ENCODE measurements around the gene ARSI.

Gene ARSI

DNA sequence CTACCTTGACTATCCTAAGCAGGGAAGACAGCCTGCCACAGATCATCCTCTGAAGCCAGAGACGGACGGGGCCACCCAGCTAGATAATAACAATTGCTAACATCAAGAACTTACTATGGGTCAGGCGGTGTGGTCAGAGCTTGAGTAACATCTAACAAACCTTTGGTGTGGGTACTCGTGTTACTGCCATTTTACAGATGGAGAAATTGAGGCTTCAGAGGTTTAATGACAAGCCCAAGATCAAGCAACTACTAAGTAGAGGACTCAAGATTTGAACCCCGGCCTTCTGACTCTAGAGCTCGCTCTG, 16.7 kb upstream of the ARSI start:
- no peak for DNase-seq
- H3K4me3 Mint-ChIP-seq: no peak overlapping the region

DNA sequence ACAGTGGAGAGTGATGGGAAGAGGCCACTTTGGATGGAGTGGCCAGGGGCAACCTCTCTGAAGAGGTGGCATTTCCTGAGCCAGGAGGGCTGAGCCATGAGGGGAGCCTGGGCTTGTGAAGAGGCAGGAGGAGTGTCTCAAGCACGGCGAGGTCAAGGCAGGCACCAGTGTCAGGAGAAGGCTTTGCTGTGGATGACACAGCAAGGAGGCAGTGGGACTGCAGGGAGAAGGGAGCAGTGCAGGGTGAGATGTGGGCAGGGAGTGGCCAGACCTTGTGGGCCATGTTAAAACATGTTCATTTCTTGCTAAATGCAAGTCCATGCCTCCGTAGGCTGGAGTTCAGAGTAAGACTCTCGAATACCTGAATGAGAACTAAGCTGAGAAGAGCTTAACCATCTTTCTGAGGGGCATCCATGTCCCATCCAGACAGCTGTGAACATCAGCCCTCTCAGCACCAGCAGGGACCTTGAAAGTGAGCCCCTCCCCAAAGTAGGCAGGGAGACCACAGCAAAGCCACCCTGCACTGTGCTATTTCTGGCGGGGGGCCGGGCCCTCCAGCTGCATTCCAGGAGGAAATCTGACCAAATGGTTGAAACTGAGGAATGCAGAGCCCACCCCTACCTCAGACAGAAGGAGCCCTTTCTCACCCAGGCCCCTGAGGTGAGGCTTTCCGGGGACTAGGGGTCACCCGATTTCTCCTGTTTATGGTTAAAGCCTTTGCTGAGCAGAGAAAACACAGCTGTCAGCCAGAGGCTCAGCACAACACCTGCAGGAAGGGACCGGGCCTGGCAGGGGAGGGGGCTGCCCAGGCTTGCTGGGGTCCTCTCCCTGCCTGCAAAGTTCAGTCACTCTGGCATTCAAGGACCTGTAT, 16.1 kb upstream of the ARSI start:
- DNase-seq: no peak
- Mint-ChIP-seq H3K27ac (no peak overlapping the region), H3K9me3 (peaks cover 0 to 2% of the 10 kb centered on the region in 2 donors), H3K27me3 (peaks cover 7 to 9% of the 10 kb centered on the region in 2 donors), H3K4me1 (no peaks in the 10 kb centered on the region), H3K36me3 (no peaks in the 10 kb centered on the region), H3K4me3 (no peak overlapping the region)
- no peak for ATAC-seq (replicated peaks)

More for the DNA sequence above, 16.7 kb upstream of the ARSI start:
- Mint-ChIP-seq H3K9me3 (peaks cover 0 to 2% of the 10 kb centered on the region in 2 donors), H3K4me1 (no peaks in the 10 kb centered on the region), H3K36me3 (no peaks in the 10 kb centered on the region), H3K27me3 (peaks cover 7 to 9% of the 10 kb centered on the region in 2 donors), H3K27ac (no peak overlapping the region)
- no peak for ATAC-seq (replicated peaks)

DNA sequence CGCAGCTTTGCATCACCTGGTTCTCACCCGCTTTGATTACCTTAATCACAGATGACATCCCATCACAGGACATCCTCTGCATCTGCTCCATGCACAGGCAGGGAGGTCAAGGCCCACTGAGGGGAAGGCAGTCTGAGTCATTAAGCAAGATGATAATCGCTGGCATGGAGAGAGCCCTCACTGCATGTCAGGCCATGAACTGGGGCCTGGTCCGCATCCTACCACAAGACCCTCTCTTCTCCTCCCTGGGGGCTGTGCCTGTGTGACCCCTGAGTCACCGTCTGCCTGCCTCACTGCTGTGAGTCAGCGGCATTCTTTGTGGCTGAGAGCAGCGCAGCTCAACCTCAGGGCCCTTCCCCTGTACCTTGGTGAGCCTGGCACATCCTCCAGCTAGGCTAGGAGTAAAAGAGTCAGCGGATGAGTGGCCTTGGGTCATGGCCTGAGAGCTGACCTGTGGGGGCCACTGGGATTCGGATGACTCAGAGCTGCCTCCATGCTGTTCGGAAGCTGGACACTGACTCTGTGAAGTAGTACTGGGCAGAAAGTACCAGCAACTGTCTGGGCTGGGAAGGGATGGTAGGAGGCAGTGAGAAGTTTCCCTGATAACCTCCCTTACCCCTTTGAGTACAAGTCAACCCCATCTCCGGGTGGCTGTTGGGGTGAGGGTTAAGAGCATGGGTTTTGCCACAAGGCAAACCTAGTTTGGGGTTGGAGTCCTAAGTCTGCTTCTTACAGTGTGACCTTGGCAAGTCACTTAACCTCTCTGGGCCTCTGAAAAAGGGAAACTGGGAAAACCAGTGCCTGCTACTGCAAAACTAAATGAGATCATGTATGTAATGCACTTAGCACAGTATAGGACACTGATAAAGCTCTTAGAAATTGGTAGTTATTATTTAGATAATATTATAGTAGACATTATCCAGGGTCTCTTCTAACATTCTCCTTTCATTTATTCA, 14.6 kb upstream of the ARSI start:
- Mint-ChIP-seq H3K36me3 (no peaks in the 10 kb centered on the region), H3K9me3 (peaks cover 0 to 2% of the 10 kb centered on the region in 2 donors), H3K27ac (no peak overlapping the region), H3K4me1 (no peaks in the 10 kb centered on the region), H3K27me3 (peaks cover 7 to 9% of the 10 kb centered on the region in 2 donors), H3K4me3 (no peak overlapping the region)
- ATAC-seq (replicated peaks) (peak in 1 of 2 donors; percentile 31), DNase-seq (no peak)

DNA sequence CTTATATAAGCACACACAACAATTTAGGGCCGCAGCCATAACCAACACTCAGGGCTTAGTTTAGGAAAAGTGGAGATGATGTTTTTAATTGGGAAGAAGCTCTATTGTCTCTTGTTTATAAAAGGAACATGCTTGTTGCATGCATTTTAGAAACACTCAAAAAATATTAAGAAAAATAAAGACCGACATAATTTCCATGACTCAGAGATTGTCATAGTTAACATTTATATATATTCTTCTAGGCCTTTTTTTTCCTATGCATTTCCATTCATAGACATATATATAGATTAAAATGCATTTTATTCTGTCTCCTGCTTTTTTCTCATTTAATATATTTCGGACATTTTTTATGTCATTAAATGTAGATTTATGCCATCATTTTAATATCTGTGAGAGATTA, 13.6 kb upstream of the ARSI start:
- H3K9me3 Mint-ChIP-seq: peaks cover 0 to 2% of the 10 kb centered on the region in 2 donors
- no peak overlapping the region for H3K4me3 Mint-ChIP-seq

DNA sequence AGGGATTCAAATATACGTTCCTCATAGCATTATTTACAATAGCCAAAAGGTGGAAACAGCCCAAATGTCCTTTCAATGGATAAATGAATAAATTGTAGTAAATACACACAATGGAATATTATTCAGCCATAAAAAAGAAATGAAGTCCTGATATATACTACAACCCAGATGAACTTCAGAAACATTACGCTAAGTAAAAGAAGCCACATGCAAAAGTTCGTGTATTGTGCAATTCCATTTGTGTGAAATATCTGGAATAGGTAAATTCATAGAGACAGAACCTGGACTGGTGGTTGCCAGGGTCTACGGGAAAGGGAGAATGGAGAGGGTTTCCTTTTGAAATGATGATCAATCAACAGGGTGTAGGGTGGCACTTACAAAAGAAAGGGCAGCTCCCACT, 12.5 kb upstream of the ARSI start:
- DNase-seq (no peak), ATAC-seq (replicated peaks) (no peak)
- Mint-ChIP-seq H3K9me3 (peaks cover 0 to 2% of the 10 kb centered on the region in 2 donors), H3K27me3 (peaks cover 14% of the 10 kb centered on the region in 2 donors), H3K36me3 (no peaks in the 10 kb centered on the region), H3K27ac (no peak overlapping the region), H3K4me3 (no peak overlapping the region), H3K4me1 (no peaks in the 10 kb centered on the region)

More for the DNA sequence above, 13.6 kb upstream of the ARSI start:
- ATAC-seq (replicated peaks) (no peak), DNase-seq (no peak)
- Mint-ChIP-seq H3K27me3 (peaks cover 9 to 10% of the 10 kb centered on the region in 2 donors), H3K27ac (no peak overlapping the region), H3K4me1 (no peaks in the 10 kb centered on the region), H3K36me3 (no peaks in the 10 kb centered on the region)

DNA sequence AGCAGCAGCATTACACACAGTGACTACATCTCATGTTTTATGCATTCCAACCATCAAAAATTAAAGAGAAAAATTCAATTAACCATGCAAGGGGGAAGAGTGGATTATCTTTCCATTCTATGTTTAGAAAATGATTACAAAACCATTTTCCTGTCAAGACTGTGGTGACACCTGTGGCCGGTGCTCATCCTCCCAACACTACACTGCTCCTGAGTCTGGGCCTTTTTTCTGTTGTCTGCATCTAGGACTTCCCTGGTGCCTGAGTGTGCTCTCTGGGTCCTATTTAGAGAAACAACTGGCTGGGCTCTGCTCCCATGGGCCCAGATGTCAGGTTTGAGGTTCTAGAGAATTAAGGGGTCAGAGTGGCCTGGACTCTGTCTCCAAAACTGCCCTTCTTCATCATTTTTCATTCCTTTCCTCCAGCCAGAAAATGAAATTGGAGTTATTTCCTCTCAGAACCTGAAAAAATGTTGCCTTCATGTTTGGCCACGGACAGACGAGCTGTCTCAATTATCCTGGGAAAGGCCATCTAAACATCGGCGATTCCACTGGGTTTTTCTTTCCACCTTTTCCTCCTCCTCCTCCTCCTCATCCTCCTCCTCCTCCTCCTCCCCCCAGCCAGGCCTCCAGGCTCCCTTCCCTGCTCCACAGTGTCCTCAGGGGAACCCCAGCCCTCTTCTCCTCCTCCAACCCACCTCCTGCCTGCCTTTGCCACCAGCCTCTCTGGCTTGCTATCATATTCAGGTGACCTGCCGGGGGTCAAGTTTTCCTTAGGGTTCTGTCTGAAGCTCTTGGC, 11.4 kb upstream of the ARSI start:
- ATAC-seq (replicated peaks) (no peak), DNase-seq (no peak)
- Mint-ChIP-seq H3K27me3 (peaks cover 14 to 18% of the 10 kb centered on the region in 2 donors), H3K36me3 (no peaks in the 10 kb centered on the region), H3K27ac (no peak overlapping the region), H3K4me1 (no peaks in the 10 kb centered on the region), H3K9me3 (peaks cover 0 to 2% of the 10 kb centered on the region in 2 donors), H3K4me3 (no peak overlapping the region)

DNA sequence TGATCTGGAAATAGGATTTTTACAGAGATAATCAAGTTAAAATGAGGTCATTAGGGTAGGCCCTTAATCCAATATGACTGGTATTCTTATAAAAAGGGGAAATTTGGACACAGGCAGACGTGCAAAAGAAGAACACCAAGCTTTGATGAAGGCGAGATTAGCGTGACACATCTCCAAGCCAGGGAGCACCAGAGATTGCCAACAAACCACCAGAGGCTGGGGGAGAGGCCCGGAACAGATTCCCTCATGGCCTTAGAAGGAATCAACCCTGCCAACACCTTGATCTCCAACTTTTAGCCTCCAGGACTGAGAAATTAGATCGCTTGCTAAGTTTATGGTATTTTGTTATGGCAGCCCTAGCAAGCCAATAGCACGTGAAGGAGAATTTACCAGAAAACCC, 10.8 kb upstream of the ARSI start:
- peaks cover 0 to 2% of the 10 kb centered on the region in 2 donors for H3K9me3 Mint-ChIP-seq
- H3K4me3 Mint-ChIP-seq: no peak overlapping the region
- H3K27me3 Mint-ChIP-seq: peaks cover 12 to 17% of the 10 kb centered on the region in 2 donors
- DNase-seq (no peak), ATAC-seq (replicated peaks) (no peak)
- no peak overlapping the region for H3K27ac Mint-ChIP-seq
- no peaks in the 10 kb centered on the region for H3K36me3 Mint-ChIP-seq
- H3K4me1 Mint-ChIP-seq: no peaks in the 10 kb centered on the region

DNA sequence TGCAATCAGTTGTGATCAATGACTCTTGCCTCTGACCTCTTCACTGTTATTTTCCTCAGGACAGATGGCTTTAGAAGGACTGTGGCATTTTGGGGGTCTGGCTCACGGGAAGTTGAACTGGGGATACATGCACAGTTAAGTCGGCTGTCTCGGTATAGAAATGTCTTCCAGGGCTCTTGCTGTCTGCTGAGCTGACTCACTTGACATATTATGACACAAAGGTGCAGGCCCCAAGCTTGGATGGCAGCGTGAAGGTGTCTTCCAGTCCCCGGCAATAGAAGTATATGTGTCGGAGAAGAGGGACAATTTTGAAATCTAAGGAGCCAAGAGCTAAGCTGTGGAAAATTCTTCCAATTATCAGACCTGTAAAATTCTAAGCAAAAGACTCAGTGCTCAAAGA, 9.8 kb upstream of the ARSI start:
- Mint-ChIP-seq H3K9me3 (peaks cover 0 to 2% of the 10 kb centered on the region in 2 donors), H3K4me3 (no peak overlapping the region), H3K4me1 (no peaks in the 10 kb centered on the region), H3K27ac (no peak overlapping the region), H3K27me3 (peaks cover 6 to 16% of the 10 kb centered on the region in 2 donors), H3K36me3 (no peaks in the 10 kb centered on the region)
- no peak for ATAC-seq (replicated peaks)
- no peak for DNase-seq

DNA sequence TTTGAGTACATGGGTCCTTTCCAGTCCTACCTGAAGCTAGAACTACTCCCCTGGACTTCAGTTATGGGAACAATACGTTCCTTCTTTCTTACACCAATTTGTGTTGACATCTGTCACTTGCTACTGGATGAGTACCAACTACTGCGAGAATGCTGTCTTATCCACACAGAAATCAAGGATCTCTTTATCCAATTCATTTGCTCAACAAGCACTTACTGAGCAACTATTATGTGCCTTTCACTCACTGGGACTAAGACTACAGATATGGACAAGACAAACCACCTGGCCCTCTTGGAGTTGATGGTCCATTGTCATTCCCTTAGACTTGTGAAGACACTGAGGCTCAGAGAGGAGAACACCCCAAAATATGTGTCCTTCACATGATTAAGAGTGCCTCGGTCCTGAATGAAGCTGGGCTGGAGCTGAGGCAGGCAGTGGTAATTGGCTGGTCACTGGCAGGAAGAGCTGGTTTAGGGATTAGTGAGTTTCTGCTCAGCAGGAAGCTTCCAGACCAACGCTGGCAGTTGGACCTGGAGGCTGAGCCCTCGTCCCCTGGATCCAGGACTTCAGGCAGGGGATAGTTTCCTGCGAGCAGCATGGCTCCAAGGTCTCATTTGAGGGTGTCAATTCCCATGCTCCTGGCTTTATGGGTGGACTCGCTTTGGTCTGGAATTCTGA, 8.4 kb upstream of the ARSI start:
- Mint-ChIP-seq H3K27ac (no peak overlapping the region), H3K36me3 (no peaks in the 10 kb centered on the region), H3K4me1 (no peaks in the 10 kb centered on the region), H3K4me3 (no peak overlapping the region), H3K27me3 (peaks cover 6 to 16% of the 10 kb centered on the region in 2 donors), H3K9me3 (peaks cover 0 to 2% of the 10 kb centered on the region in 2 donors)
- no peak for ATAC-seq (replicated peaks)
- DNase-seq: no peak

DNA sequence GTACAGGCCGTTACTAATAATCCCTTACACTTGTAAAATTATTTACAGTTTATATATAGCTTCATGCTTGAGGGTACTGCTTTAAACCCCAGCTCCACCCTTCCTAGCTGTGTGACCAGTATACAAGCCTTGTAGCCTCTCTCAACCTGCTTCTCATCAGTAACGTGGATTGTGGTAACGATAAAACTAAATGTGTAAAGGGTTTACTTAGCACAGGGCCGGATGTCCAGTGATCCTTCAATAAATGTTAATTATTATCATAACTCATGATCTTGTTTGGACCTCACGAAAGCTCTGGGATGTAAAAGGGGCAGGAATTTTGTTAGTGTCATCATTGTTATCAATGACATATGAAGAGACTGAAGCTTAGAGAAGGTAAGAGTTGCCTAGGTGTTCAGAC, 7.5 kb upstream of the ARSI start:
- ATAC-seq (replicated peaks): no peak
- peaks cover 13 to 21% of the 10 kb centered on the region in 2 donors for H3K27me3 Mint-ChIP-seq
- no peaks in the 10 kb centered on the region for H3K4me1 Mint-ChIP-seq
- no peaks in the 10 kb centered on the region for H3K36me3 Mint-ChIP-seq
- H3K9me3 Mint-ChIP-seq: no peaks in the 10 kb centered on the region
- no peak for DNase-seq
- no peak overlapping the region for H3K4me3 Mint-ChIP-seq
- no peak overlapping the region for H3K27ac Mint-ChIP-seq

DNA sequence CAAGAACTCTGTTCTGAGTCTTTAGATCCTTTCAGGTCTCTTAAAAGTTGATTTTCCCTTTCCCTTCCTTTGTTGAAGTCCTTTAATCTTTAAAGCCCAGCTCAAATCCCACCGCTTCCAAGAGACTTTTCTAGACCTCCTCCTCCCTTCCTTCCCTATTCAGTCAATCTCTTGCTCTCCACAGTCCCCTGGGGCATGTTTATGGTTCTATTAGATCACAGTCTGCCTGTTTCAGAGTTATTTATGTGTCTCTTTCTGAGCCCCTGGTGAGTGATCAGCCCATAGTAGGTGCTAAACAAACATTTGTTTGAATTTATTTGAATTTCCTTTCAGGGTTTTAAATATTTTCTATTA, 7.2 kb upstream of the ARSI start:
- no peak overlapping the region for H3K4me3 Mint-ChIP-seq
- no peaks in the 10 kb centered on the region for H3K36me3 Mint-ChIP-seq
- no peak overlapping the region for H3K27ac Mint-ChIP-seq
- H3K4me1 Mint-ChIP-seq: no peaks in the 10 kb centered on the region
- peaks cover 14 to 22% of the 10 kb centered on the region in 2 donors for H3K27me3 Mint-ChIP-seq
- no peaks in the 10 kb centered on the region for H3K9me3 Mint-ChIP-seq
- ATAC-seq (replicated peaks) (no peak), DNase-seq (no peak)

DNA sequence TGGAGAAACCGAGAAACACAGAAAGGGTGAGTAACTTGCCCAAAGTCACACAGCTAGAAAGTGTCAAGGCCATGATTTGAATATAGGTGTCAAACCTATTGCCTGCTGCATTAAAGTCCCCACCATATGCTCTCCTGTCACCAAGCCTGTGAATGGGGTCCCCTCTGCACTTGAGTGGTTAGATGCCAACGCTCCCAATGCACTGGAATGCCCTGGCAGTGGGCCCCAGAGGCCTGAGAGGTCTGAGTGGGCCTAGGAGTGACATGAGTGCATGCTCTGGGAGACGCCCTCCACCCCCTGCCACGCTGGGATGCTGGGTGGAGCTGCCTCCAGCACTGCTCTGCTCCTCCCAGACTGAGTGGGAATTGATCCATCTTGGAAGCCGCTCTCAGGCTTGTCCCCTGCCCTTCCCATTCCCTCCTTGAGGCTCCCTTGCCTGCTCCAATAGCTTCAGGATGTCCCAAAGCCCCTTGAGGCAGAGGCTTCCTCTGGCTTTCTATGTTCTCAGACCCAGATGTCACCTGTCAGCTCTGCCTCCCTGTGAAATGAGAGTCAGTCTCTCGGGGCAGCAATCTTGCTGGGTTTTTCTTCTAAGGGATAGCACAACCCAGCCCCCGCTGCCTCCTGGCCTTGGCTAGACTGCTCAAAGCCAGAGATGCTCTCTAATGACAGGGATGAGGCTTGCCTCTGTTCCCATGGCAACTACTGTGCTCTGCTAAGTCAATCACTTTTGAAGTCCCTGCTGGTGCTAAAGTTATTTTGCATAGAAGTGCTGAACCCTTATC, 6.6 kb upstream of the ARSI start:
- no peak overlapping the region for H3K27ac Mint-ChIP-seq
- H3K4me3 Mint-ChIP-seq: no peak overlapping the region
- H3K4me1 Mint-ChIP-seq: no peaks in the 10 kb centered on the region
- H3K27me3 Mint-ChIP-seq: peaks cover 17 to 24% of the 10 kb centered on the region in 2 donors
- DNase-seq (no peak), ATAC-seq (replicated peaks) (no peak)
- no peaks in the 10 kb centered on the region for H3K9me3 Mint-ChIP-seq
- H3K36me3 Mint-ChIP-seq: no peaks in the 10 kb centered on the region

Data from stimulated activated naive B cell treated with anti-CD40 and anti-IgM and Interleukin-4, amounts not matched to agents 10 μg/mL and 1 μg/mL and 100 μg/mL, for 72 hours (primary cell).